Measurements from ENCODE around the gene PLEKHO1. TPM values are rescaled to one million over a fixed set of nuclear protein-coding genes. Genes with fewer than 3 reads are reported as not detected.
"Not testable (repeated sequence)": the region's sequence is repeated elsewhere in the genome, so short reads cannot be mapped to it uniquely, and the experiment has no call there.

The PLEKHO1 gene
- total RNA-seq, 1 donor from 2014 or later: 44.3 TPM

- intact Hi-C loops (cut with micrococcal nuclease): no loop called here
- DNase-seq (no peak), ATAC-seq (no peak)
These were observed 57.7 kb downstream of the PLEKHO1 start for GRCh38 chr1:150207281-150207971.

GRCh38 chr1:150208460-150208859, 58.7 kb downstream of the PLEKHO1 start:
- DNase-seq; ATAC-seq; intact Hi-C loops (cut with micrococcal nuclease): not testable (repeated sequence)

Other genes starting within 250 kb of the PLEKHO1 start
- 0.22 TPM for gene SV2A, start 232.1 kb upstream of the PLEKHO1 start, total RNA-seq
- gene SF3B4, start 222.1 kb upstream of the PLEKHO1 start, total RNA-seq: 27.4 TPM
- 2.5 TPM for gene MTMR11, start 213.0 kb upstream of the PLEKHO1 start, total RNA-seq
- gene OTUD7B, start 139.2 kb upstream of the PLEKHO1 start, total RNA-seq: 23.0 TPM
- gene VPS45, start 82.1 kb upstream of the PLEKHO1 start, total RNA-seq: 50.6 TPM
- gene ANP32E, start 86.2 kb downstream of the PLEKHO1 start, total RNA-seq: 27.0 TPM
- gene CA14, start 107.9 kb downstream of the PLEKHO1 start, total RNA-seq: 22.8 TPM
- gene APH1A, start 119.1 kb downstream of the PLEKHO1 start, total RNA-seq: 58.5 TPM
- 9.8 TPM for gene C1orf54, start 122.9 kb downstream of the PLEKHO1 start, total RNA-seq
- gene CIART, start 132.6 kb downstream of the PLEKHO1 start, total RNA-seq: 15.4 TPM
- gene MRPS21, start 143.9 kb downstream of the PLEKHO1 start, total RNA-seq: 72.3 TPM
- gene PRPF3, start 171.6 kb downstream of the PLEKHO1 start, total RNA-seq: 21.1 TPM
- gene RPRD2, start 214.2 kb downstream of the PLEKHO1 start, total RNA-seq: 24.4 TPM

All from left ventricle myocardium superior (tissue), 1 donor.